Middle frontal gyrus (tissue), 1 donor: ENCODE data around the gene NWD2.
"Not testable (repeated sequence)": the region's sequence is repeated elsewhere in the genome, so short reads cannot be mapped to it uniquely, and the experiment has no call there.

Source experiments
- DNase-seq: peaks from one replicate; pipeline ENCODE4 v3.0.0-alpha.2; 2015; ENCODE audit warnings: low spot score; ENCODE audit errors: extremely low spot score

The NWD2 gene

DNA sequence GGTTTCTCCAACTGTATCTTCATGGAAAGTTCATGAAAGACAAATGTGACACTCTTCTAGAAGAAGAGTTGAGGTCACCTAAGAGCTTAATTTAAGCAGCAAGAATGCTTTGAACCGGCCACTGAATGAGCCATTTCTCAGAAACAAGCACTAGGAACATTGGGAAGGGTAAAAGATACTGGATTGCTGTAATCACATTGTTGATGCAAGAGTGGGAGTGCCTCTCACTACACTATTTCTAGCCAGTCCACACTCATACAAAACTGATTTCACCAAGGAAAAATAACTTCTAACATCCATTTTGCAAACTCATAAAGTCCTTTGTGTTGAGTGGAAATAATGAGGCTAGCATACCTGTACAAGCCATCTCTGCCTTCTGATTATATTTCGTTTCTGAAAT lies 221.3 kb downstream of the NWD2 start:
- DNase-seq, result no peak

DNA sequence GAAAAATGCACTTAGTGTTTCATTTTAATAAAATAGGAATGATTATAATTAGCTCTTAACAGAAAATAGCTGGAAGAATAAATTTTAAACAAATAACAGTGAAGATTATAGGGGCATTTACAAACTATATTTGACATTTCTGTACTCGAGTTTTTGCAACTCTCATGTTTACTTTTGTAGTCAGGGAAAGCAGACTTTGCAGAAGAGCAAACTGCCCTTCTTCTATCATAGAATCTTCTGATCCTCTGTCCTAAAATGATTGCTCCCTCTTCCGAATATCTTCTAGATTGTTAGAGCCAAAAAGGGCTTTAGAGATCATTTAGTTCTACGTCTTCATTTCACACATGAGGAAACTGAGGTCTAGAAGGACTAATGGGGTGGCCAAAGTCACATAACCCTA lies 222.7 kb downstream of the NWD2 start:
- DNase-seq, result no peak

DNA sequence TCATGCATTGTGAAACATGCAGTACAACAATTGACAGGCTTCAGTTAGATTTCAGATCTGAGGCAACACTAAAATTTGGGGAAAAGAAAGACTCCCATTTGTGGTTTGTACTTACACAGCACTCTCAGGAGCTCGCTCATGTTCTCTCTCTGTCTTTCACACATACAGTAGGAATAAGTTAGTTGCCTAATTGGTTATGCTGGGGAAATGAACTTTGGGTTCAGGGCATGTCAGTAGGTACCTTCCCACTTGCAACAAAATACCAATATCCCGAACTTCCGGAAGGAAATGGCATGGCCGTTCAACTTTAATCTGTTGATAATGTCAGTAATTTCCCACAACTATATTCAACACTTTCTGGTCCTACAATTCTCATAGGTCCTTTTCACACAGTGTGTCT lies 223.3 kb downstream of the NWD2 start:
- DNase-seq, result no peak

DNA sequence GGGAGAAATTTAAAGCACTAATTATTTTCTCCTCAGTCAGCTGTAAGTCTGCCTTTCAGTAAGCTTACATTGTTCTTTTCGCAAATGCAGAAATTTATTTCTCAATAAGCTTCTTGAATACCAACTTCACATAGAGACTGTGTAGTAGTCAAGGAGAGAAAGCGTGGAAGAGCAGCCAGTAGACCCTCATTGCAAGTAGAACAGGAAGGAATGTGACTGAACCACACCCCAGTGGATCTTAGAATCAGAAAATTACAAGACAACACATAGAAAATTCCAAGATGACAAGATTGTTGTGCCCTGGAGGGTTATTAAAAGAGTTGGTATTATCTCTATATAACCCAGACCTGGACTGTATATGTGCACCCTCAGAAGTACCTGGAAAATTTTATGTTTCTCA lies 224.7 kb downstream of the NWD2 start:
- DNase-seq, result no peak

DNA sequence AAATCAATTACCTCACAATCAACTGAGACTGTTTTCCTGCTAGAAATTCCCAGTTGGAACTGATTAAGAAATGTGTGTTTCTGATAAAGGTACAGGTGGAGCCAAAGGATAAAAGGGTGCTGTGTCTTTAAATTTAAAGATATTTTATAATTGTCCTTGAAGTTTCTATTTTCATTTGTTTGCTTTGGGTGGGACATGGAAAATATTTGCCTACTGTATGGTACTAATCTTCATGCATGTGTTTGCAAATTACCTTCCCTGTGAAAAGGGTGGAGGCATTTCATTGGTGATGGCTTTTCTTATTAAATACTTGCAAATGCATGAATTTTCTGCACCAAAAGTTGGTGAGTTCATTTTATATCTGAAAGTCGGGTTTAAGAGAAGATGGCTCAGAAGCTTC lies 225.7 kb downstream of the NWD2 start:
- DNase-seq, result no peak

DNA sequence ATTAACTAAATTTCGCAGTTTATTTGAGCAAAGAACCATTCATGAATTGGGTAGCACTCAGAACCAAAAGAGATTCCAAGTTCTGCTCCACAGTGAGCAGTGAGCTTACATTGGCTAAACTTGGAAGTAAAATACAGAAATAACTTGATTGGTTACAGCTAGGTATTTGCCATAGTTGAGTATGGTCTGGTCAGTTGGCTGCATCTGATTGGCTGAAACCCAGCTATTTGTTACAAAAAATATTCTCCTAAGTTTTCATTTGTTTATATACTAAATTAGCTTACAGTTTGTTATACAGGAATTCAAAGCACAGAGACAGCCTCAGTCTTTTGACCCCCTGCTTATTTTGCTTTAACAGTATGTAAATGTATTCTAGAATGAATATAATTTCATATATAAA lies 226.6 kb downstream of the NWD2 start:
- no peak for DNase-seq

DNA sequence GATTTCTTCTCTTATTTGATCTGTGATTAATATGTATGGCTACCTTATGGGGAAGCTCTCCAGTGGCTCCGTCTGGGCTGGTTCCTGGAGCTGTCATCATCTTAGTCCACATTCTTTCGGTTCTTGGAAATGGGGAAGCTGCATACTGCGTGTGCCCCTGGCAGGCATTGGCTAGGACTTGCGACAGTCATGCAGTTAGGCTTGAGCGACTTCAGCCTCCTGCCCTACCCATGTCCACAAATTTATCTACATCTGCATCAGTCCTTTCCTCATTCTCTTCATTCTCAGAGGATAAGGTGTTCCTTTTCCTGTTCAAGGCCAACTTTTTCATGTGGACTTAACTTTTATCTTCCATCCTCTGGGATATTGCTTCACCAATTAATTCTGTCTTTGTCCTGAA lies 227.4 kb downstream of the NWD2 start:
- no peak for DNase-seq

DNA sequence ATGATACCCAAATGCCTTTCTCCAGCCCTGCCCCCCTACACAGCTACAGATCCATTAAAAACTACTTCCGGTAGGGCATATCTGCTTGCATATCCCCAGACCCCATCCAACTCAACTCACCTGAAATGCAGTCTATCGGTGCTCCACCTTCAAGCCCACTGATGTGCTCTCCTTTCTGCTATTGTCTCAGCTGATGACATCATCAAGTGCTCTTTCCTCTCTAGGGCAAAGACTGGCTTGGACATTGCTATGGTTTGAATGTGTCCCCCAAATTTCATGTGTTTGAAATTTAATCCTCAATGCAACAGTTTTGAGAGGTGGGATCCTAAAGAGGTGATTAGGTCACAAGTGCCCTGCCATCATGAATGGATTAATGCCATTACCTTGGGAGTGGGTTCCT lies 229.3 kb downstream of the NWD2 start:
- DNase-seq, result no peak

DNA sequence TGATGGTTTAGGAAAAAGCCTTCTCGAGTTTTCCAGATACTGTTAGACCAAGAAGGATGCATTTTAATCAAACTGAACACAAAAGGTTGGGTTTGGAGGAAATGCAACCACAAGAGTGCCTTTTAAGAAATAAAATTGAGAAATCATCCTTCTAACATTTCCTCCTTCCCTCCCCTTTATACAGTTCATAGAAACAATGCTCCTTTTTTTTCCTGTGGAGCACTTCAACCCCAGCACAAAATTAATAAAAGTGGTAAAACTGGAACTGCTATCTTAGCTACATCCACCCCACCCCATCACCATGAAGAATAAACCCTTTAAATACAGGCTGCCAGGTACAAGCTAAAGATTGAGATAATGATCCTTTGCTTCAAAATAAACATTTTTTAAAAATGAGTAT lies 230.5 kb downstream of the NWD2 start:
- DNase-seq, result no peak

DNA sequence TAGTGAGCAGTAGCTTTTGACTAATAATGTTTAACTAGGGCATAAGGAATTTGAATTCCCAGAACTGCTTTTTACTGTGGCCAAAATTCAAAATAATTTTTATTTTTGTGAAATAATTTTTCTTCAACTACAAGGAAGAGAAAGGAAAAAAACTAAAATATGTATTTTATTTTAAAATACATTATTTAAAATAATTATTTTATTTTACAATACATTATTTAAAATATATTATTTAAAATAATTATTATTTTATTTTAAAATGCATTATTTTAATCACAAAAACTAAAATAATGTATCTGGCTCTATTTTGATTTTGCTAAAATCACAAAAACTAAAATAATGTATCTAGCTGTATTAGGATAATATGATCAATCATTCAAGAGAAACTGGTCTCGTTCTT lies 231.2 kb downstream of the NWD2 start:
- DNase-seq, result no peak

DNA sequence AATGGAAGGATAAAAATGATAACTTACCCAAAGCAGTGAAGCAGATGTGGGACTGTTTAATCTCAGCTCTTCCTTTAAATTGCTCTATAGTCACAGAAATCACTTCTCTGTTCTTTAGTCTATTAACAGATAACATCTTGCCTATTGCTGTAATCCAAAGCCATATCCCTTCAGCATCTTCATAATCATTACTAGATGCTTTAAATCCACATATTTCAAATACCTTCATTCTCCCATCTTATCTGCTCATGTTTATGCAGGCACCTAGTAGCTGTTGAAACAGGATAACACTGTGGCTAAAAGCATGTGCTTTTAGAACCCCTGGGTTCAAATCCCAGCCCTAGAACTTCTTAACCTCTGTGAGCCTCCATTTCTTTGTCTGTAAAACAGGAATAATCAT lies 231.7 kb downstream of the NWD2 start:
- no peak for DNase-seq

DNA sequence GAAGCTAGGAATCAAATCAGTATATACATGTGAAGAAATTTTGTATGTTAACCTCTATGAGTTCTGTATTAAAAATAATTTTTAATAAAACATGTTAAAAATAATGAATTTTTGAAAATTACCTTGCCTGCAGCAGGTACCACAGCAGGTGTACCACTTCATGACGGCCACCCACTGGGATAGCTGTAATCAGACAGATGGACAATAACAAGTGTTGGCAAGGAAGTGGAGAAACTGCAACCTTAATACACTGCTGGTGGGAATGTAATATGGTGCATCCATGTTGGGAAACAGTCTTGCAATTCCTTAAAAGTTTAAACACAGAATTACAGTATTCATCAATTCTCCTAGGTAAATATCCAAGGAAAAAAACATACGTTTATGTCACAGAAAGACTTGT lies 232.1 kb downstream of the NWD2 start:
- no peak for DNase-seq

DNA sequence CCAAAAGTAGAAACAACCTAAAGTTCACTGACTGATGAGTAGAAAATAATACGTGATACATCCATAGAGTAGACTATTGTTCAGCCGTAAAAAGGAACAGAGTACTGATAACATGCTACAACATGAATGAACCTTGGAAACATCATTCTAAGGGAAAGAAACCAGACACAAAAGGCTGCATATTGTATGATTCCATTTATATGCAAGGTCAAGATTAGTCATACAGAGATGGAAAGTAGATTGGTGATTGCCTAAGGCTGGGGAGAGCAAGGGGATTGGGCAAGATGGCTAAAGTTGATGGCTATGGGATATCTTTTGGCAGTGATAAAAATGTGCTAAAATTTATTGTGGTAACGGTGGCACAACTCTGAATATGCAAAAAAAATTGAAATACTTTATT lies 232.6 kb downstream of the NWD2 start:
- no peak for DNase-seq

DNA sequence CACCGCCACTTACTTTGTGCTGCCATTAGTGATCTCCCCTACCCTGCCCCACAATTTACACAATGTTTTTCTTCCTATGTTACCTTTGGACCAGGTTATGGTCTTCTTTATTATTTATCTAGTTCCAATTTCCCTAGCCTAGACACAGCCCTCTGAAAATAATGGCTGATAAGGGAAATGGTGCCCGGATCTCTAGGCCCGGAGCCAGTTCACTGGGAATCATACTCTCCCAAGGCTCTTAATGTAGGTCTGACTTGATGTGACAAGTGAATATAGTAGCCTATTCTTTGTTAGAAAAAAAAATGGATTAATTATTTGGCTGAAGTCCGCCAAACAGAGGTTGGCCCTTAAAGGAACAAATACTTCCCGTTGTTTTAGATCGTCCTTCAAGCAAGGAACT lies 233.6 kb downstream of the NWD2 start:
- no peak for DNase-seq

DNA sequence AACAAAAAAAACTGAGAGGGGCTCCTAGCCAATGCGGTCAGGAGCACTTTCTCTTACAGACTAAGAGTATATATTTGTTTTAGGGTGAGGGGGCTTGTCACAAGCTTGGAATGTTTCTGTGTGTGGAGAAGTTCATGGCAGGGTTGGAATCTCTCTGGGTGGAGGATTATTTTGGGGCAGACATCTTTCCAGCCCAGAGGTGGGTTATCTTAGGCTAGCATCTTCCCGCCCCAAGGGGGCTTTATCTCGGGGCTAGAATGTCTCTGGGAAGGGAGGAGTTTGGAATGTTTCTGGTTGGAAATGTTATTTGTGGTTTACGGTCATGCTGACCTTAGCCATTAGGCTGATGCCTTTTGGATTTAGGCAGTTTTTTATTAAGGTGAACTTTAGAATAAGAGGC lies 236.0 kb downstream of the NWD2 start:
- no peak for DNase-seq

DNA sequence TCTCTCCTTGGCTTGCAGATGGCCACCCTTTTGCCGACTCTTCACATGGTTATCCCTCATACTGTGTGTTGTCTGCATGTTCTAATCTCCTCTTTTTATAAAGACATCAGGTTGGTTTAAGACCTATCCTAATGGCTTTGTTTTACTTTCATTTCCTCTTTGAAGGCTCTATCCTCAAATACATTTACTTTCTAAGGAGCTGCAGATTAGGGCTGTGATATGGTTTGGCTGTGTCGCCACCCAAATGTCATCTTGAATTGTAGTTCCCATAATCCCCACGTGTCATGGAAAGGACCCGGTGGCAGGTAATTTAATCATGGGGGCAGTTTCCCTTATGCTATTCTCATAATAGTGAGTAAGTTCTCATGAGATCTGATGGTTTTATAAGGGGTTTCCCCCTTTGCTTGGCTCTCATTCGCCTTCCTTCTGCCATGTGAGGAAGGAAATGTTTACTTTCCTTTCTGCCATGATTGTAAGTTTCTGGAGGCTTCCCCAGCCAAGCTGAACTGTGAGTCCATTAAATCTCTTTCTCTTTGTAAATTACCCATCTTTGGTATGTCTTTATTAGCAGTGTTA lies 237.1 kb downstream of the NWD2 start:
- DNase-seq, result no peak

DNA sequence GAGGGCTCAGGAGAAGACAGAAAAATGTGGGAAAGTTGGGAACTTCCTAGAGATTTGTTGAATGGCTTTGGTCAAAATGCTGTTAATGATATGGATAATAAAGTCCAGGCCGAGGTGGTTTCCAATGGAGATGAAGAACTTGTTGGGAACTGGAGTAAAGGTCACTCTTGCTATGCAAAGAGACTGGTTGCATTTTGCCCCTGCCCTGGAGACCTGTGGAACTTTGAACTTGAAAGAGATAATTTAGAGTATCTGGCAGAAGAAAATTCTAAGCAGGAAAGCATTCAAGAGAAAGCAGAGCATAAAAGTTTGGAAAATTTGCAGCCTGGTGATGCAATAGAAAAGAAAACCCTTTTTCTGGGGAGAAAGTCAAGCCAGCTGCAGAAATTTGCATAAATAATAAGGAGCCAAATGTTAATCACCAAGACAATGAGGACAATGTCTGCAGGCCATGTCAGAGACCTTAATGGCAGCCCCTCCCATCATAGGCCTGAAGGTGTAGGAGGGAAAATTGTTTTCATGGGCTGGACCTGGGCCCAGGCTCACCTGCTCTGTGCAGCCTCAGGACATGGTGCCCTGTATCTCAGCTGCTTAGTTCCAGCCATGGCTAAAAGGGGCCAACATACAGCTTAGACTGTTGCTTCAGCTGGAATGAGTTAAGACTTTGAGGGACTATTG lies 237.8 kb downstream of the NWD2 start:
- DNase-seq, result no peak

DNA sequence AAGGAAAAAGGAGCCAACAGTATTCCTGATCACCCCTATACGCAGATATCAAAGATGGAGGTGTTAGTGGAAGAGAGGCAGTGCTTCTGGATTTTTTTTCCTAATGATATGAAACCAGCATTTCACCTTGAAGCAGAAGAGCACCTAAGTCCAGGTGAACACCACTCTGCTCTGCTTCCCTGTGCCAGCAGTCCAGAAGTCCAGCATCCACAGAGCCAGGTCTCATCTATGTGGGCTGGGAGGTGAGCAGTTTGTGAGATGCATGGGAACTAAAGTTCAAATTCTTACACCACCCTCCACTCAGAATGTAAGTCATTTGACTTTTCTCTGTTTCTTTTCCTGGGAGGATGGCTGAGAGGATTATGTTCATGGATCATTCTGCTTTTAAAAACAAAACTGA lies 239.1 kb downstream of the NWD2 start:
- DNase-seq, result no peak

DNA sequence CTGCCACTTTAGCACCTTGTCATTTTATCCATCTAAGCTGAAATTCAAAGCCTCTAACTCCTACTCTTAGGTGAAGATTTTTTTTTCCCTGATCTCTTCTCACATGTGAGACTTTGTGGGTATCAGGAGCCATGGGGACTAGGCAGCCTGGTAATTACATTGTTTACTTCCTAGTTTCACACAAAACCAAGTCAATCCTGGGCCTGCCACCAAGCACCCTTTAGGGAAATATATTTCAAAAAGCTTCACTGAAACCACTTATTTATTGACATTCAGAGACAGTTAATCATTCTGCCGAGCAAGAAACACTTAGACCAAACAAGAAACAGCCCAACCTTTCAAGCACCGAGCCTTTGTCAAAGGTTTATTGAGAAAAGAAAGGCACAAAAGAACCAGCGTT lies 241.6 kb downstream of the NWD2 start:
- DNase-seq, result no peak

DNA sequence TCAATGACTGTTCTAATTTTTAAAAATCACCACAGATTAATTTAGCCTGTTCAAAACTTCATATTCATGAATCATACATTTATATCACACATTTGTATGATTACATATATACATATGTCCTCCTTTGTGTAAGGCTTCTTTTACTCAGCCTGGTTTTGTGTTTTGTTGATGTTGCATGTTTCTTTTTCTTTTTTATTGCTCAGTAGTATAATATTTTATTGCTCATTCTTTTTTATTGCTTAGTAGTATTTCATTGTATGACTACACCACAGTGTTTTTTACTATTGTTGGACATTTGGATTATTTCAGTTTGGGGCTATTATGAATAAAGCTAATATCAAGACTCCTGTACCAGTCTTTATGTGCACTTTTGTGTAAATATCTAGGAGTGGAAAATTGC lies 243.1 kb downstream of the NWD2 start:
- no peak for DNase-seq

DNA sequence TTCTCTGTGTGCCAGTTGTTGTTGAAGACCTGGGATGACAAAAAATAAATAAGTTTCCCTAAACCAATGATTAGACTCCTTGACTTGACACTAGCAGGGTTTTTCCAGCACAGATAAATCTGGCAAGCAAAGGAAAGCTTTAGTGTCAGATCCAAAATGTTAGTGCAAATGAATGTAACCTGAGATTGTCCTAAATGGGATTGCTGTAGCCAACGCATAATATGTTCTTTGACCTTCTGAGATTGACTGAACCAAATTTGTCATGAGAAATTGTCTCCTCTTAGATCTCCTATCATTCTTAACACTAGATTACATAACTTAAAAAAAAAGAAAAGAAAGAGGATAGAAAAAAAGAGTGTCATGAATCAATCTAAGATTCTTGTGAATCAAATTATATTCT lies 245.2 kb downstream of the NWD2 start:
- no peak for DNase-seq

DNA sequence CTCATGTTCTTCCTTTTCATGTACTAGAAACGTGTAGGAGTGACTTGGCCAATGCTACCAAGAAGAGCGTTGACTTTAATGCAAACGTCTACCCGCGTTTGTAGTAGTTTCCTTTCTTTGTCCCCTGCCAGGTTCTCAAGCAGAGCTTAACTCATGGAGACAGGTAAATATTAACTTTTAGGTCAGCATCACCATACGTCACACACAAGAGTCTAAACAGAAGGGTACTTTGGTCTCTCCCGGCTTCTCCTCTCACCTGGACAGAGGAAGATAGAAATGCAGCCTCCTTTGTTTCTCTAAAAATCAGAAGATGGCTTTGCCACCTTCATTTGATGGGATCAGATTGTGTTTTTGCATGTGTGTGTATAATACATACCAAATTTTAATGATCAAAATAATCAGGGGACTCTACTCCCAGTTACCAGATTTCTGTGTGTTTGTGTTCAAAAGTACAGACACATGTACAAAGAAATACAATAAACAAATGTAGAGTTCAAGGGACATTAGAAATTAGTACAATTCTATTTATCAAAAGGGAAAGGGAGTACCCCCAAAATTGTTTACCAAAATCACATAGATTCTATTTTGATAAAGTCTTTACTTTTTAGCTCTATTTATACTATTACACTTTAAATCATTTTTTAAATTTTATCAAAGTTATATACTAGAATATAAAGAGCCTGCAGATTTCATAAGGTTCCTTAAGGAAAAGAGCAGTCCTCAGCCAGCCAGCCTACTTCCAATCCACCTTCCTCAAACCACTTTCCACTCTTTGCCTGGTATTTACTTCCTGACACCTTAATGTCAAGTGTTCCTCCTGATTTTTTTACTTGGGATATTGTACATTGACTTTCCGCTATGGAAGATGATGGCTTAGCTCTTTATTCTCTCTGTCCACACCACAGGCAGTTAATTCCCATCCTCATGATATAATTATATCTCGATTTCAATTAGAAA lies 246.1 kb downstream of the NWD2 start:
- no peak for DNase-seq

DNA sequence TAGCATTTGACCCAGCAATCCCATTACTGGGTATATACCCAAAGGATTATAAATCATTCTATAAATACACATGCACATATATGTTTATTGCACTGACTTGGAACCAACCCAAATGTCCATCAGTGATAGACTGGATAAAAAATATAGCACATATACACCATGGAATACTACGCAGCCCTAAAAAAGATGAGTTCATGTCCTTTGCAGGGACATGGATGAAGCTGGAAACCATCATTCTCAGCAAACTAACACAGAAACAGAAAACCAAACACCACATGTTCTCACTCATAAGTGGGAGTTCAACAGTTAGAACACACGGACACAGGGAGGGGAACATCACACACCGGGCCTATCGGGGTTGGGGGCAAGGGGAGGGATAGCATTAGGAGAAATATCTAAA lies 250.8 kb downstream of the NWD2 start:
- DNase-seq, result not testable (repeated sequence)
